Neural cell (in vitro differentiated cells): ENCODE results near the gene HOXA5. TPM values are rescaled to one million over a fixed set of nuclear protein-coding genes. Genes with fewer than 3 reads are reported as not detected.

Experiments
- H2AFZ ChIP-seq: fragments of 200-600, 300-800 bp; sonication (generic), shearing (Covaris generic); 2 replicates; pipeline ENCODE4 v1.6.0; 2014; ENCODE audit warnings: low read depth, mild to moderate bottlenecking, antibody characterized with exemption, low read length, moderate library complexity
- H3F3A ChIP-seq: fragments of 200-600 bp; shearing (Covaris generic); 2 replicates; pipeline ENCODE4 v1.6.1; 2016; ENCODE audit warnings: mild to moderate bottlenecking, moderate library complexity, mixed read lengths, antibody characterized with exemption, low read length; ENCODE audit not compliant: insufficient read depth, poor library complexity, severe bottlenecking
- H3K27ac ChIP-seq: fragments of 200-600, 300-800 bp; sonication (generic), shearing (Covaris generic); 2 replicates; pipeline ENCODE4 v1.5.1; 2014; ENCODE audit warnings: mild to moderate bottlenecking, low read length, moderate library complexity
- H3K27me3 ChIP-seq: fragments of 300-800, 200-600 bp; sonication (generic), shearing (Covaris generic); 2 replicates; pipeline ENCODE4 v1.6.0; 2014; ENCODE audit warnings: mild to moderate bottlenecking, low read depth, low read length, moderate library complexity; ENCODE audit not compliant: insufficient read depth
- H3K36me3 ChIP-seq: fragments of 300-800, 200-600 bp; sonication (generic), shearing (Covaris generic); 2 replicates; pipeline ENCODE4 v1.5.1; 2014; ENCODE audit warnings: mild to moderate bottlenecking, antibody characterized with exemption, low read length, moderate library complexity; ENCODE audit not compliant: insufficient read depth
- H3K4me2 ChIP-seq: fragments of 300-800, 200-600 bp; sonication (generic), shearing (Covaris generic); 2 replicates; pipeline ENCODE4 v1.6.0; 2014; ENCODE audit warnings: mild to moderate bottlenecking, low read length
- H3K4me3 ChIP-seq: fragments of 300-800, 200-600 bp; sonication (generic), shearing (Covaris generic); 2 replicates; pipeline ENCODE4 v1.5.1; 2014; ENCODE audit warnings: mild to moderate bottlenecking, low read length, moderate library complexity
- H3K79me2 ChIP-seq: fragments of 200-600 bp; shearing (Covaris generic); replicated peaks from 2 replicates; pipeline ENCODE4 v1.6.0; 2014; ENCODE audit warnings: mild to moderate bottlenecking, low read length, moderate library complexity; ENCODE audit not compliant: insufficient read depth
- H3K9ac ChIP-seq: fragments of 300-800, 200-600 bp; sonication (generic), shearing (Covaris generic); 2 replicates; pipeline ENCODE4 v1.6.1; 2016; ENCODE audit warnings: mild to moderate bottlenecking, low read length, mixed read lengths
- H3K9me2 ChIP-seq: fragments of 200-600 bp; shearing (Covaris generic); 2 replicates; pipeline ENCODE4 v1.6.1; 2016; ENCODE audit warnings: mild to moderate bottlenecking, low read length, mixed read lengths; ENCODE audit not compliant: insufficient read depth
- H3K9me3 ChIP-seq: fragments of 200-600, 300-800 bp; sonication (generic), shearing (Covaris generic); 2 replicates; pipeline ENCODE4 v1.6.1; 2016; ENCODE audit warnings: mild to moderate bottlenecking, mixed run types, low read length, moderate library complexity, mixed read lengths
- H4K20me1 ChIP-seq: fragments of 200-600 bp; shearing (Covaris generic); 2 replicates; pipeline ENCODE4 v1.6.1; 2016; ENCODE audit warnings: mild to moderate bottlenecking, mixed run types; ENCODE audit not compliant: insufficient read depth
- CTCF ChIP-seq: fragments of 450-650 bp; IDR thresholded peaks from 2 replicates; pipeline ENCODE4 v1.5.1; 2014; ENCODE audit warnings: antibody characterized with exemption, mild to moderate bottlenecking, moderate library complexity; ENCODE audit not compliant: poor library complexity, severe bottlenecking
- EP300 ChIP-seq: fragments of 450-650 bp; conservative IDR thresholded peaks from 2 replicates; pipeline ENCODE4 v1.6.1; 2014; ENCODE audit warnings: antibody characterized with exemption, mild to moderate bottlenecking, moderate library complexity; ENCODE audit not compliant: poor library complexity, severe bottlenecking
- EZH2 ChIP-seq: fragments of 200-600, 300-800 bp; shearing (Covaris generic), sonication (generic); IDR thresholded peaks from 2 replicates; pipeline ENCODE4 v1.6.1; 2014; ENCODE audit warnings: antibody characterized with exemption, low read length, borderline replicate concordance, mild to moderate bottlenecking; ENCODE audit not compliant: insufficient read depth, poor library complexity, severe bottlenecking
- MXI1 ChIP-seq: fragments of 450-650 bp; conservative IDR thresholded peaks from 2 replicates; pipeline ENCODE4 v1.6.1; 2014; ENCODE audit warnings: antibody characterized with exemption, mild to moderate bottlenecking; ENCODE audit not compliant: poor library complexity, severe bottlenecking
- POLR2AphosphoS5 ChIP-seq: IDR thresholded peaks from 2 replicates; pipeline ENCODE4 v1.6.1; 2012
- RAD21 ChIP-seq: fragments of 450-650 bp; conservative IDR thresholded peaks from 2 replicates; pipeline ENCODE4 v1.6.1; 2014; ENCODE audit warnings: antibody characterized with exemption, mild to moderate bottlenecking, moderate library complexity
- REST ChIP-seq: IDR thresholded peaks from 2 replicates; pipeline ENCODE4 v1.6.1; 2012; ENCODE audit warnings: borderline replicate concordance
- TAF1 ChIP-seq: IDR thresholded peaks from 2 replicates; pipeline ENCODE4 v1.6.1; 2012; ENCODE audit warnings: low read depth
- polyA plus RNA-seq: library from polyadenylated mRNA; depleted of rRNA; stranded (reverse); fragments of >200 nt; gene quantifications from 2 replicates; pipeline ENCODE4 v1.2.3, GENCODE V29; 2014

The HOXA5 gene
- polyA plus RNA-seq, 1 donor from 2014 or later, result not detected

- no peak overlapping the region for H3K27ac ChIP-seq
- no peak overlapping the region for H3K4me3 ChIP-seq
- peaks cover 11% of the 10 kb centered on the region for H3K9me3 ChIP-seq
- no peak overlapping the region for H2AFZ ChIP-seq
- no peak overlapping the region for H3K4me2 ChIP-seq
- no peak for TF ChIP-seq TAF1
- no peak for TF ChIP-seq RAD21
- TF ChIP-seq MXI1, result no peak
- TF ChIP-seq EP300, result no peak
- no peak for TF ChIP-seq POLR2AphosphoS5
- no peak for TF ChIP-seq REST
- H3K9me2 ChIP-seq, result no peaks in the 10 kb centered on the region
- no peaks in the 10 kb centered on the region for H4K20me1 ChIP-seq
- H3K9ac ChIP-seq, result no peak overlapping the region
- H3K36me3 ChIP-seq, result no peaks in the 10 kb centered on the region
- H3K79me2 ChIP-seq, result no peaks in the 10 kb centered on the region
- H3F3A ChIP-seq, result no peaks in the 10 kb centered on the region
- H3K27me3 ChIP-seq, result peaks cover 100% of the 10 kb centered on the region
Observed at GRCh38 chr7:27138985-27139333, 4.5 kb downstream of the HOXA5 start.

GRCh38 chr7:27138472-27138871 is 5.0 kb downstream of the HOXA5 start:
- no peak for TF ChIP-seq EZH2
- TF ChIP-seq POLR2AphosphoS5, result no peak
- TF ChIP-seq REST, result no peak
- TF ChIP-seq CTCF, result no peak
- no peak for TF ChIP-seq EP300
- TF ChIP-seq RAD21, result no peak
- no peak overlapping the region for H3K4me3 ChIP-seq

More at GRCh38 chr7:27138472-27138871, 5.0 kb downstream of the HOXA5 start:
- no peaks in the 10 kb centered on the region for H3K9me2 ChIP-seq
- H3K79me2 ChIP-seq, result no peaks in the 10 kb centered on the region
- H3K27me3 ChIP-seq, result peaks cover 100% of the 10 kb centered on the region
- no peaks in the 10 kb centered on the region for H4K20me1 ChIP-seq
- H3K27ac ChIP-seq, result no peak overlapping the region
- no peaks in the 10 kb centered on the region for H3K36me3 ChIP-seq
- no peaks in the 10 kb centered on the region for H3F3A ChIP-seq
- H2AFZ ChIP-seq, result no peak overlapping the region
- H3K4me2 ChIP-seq, result no peak overlapping the region
- peaks cover 6% of the 10 kb centered on the region for H3K9me3 ChIP-seq
- no peak overlapping the region for H3K9ac ChIP-seq
